ENCODE data around the gene SYNDIG1.

Gene SYNDIG1

GRCh38 chr20:24691901-24692351, 222.5 kb downstream of the SYNDIG1 start:
- H3K36me3 ChIP-seq (ENCODE audit: insufficient read depth, low read length), result no peaks in the 10 kb centered on the region
- no peaks in the 10 kb centered on the region for H3K9me3 ChIP-seq (ENCODE audit: low read depth, low read length)
- no peak overlapping the region for H3K27ac ChIP-seq
- no peak overlapping the region for H3K9ac ChIP-seq (ENCODE audit: insufficient read length)
- H3K4me3 ChIP-seq, result no peak overlapping the region
- TF ChIP-seq FOXP2 (optimal IDR thresholded peaks at IDR 0.05; ENCODE audit: control extremely low read depth, extremely low read length, insufficient read depth), result no peak
- no peak for TF ChIP-seq POLR2AphosphoS5 (IDR thresholded peaks at IDR 0.05; ENCODE audit: borderline replicate concordance, low read depth, low read length)
- TF ChIP-seq EZH2 (IDR thresholded peaks at IDR 0.05), result no peak
- DNase-seq (ENCODE audit: low read depth, low spot score), result no peak

- no peak overlapping the region for H3K4me3 ChIP-seq
- no peak for TF ChIP-seq FOXP2 (optimal IDR thresholded peaks at IDR 0.05; ENCODE audit: control extremely low read depth, extremely low read length, insufficient read depth)
- no peak for TF ChIP-seq POLR2AphosphoS5 (IDR thresholded peaks at IDR 0.05; ENCODE audit: borderline replicate concordance, low read depth, low read length)
- TF ChIP-seq EZH2 (IDR thresholded peaks at IDR 0.05), result no peak
- no peak overlapping the region for H3K9ac ChIP-seq (ENCODE audit: insufficient read length)
- no peak for DNase-seq (ENCODE audit: low read depth, low spot score)
- H3K36me3 ChIP-seq (ENCODE audit: insufficient read depth, low read length), result no peaks in the 10 kb centered on the region
- no peaks in the 10 kb centered on the region for H3K9me3 ChIP-seq (ENCODE audit: low read depth, low read length)
- no peak overlapping the region for H3K27ac ChIP-seq
These were observed 223.2 kb downstream of the SYNDIG1 start for GRCh38 chr20:24692446-24693200.

GRCh38 chr20:24693466-24694156, 224.2 kb downstream of the SYNDIG1 start:
- no peaks in the 10 kb centered on the region for H3K9me3 ChIP-seq (ENCODE audit: low read depth, low read length)
- H3K4me3 ChIP-seq, result no peak overlapping the region
- H3K27ac ChIP-seq, result no peak overlapping the region
- DNase-seq (ENCODE audit: low read depth, low spot score), result no peak
- H3K36me3 ChIP-seq (ENCODE audit: insufficient read depth, low read length), result no peaks in the 10 kb centered on the region
- no peak for TF ChIP-seq EZH2 (IDR thresholded peaks at IDR 0.05)
- no peak for TF ChIP-seq POLR2AphosphoS5 (IDR thresholded peaks at IDR 0.05; ENCODE audit: borderline replicate concordance, low read depth, low read length)
- TF ChIP-seq FOXP2 (optimal IDR thresholded peaks at IDR 0.05; ENCODE audit: control extremely low read depth, extremely low read length, insufficient read depth), result no peak
- no peak overlapping the region for H3K9ac ChIP-seq (ENCODE audit: insufficient read length)

GRCh38 chr20:24694157-24694726, 224.8 kb downstream of the SYNDIG1 start:
- Histone ChIP-seq H3K9ac (ENCODE audit: insufficient read length) (no peak overlapping the region), H3K4me3 (no peak overlapping the region), H3K27ac (no peak overlapping the region), H3K9me3 (ENCODE audit: low read depth, low read length) (no peaks in the 10 kb centered on the region), H3K36me3 (ENCODE audit: insufficient read depth, low read length) (no peaks in the 10 kb centered on the region)
- no peak for DNase-seq (ENCODE audit: low read depth, low spot score)
- no peak for TF ChIP-seq FOXP2 (optimal IDR thresholded peaks at IDR 0.05; ENCODE audit: control extremely low read depth, extremely low read length, insufficient read depth)
- no peak for TF ChIP-seq POLR2AphosphoS5 (IDR thresholded peaks at IDR 0.05; ENCODE audit: borderline replicate concordance, low read depth, low read length)

GRCh38 chr20:24694727-24695528, 225.5 kb downstream of the SYNDIG1 start:
- Histone ChIP-seq H3K9ac (ENCODE audit: insufficient read length) (no peak overlapping the region), H3K4me3 (no peak overlapping the region), H3K27ac (no peak overlapping the region), H3K9me3 (ENCODE audit: low read depth, low read length) (no peaks in the 10 kb centered on the region), H3K36me3 (ENCODE audit: insufficient read depth, low read length) (no peaks in the 10 kb centered on the region)
- no peak for DNase-seq (ENCODE audit: low read depth, low spot score)
- TF ChIP-seq EZH2 (IDR thresholded peaks at IDR 0.05), result no peak
- TF ChIP-seq POLR2AphosphoS5 (IDR thresholded peaks at IDR 0.05; ENCODE audit: borderline replicate concordance, low read depth, low read length), result no peak
- no peak for TF ChIP-seq FOXP2 (optimal IDR thresholded peaks at IDR 0.05; ENCODE audit: control extremely low read depth, extremely low read length, insufficient read depth)

- Histone ChIP-seq H3K4me3 (no peak overlapping the region), H3K9me3 (ENCODE audit: low read depth, low read length) (no peaks in the 10 kb centered on the region), H3K36me3 (ENCODE audit: insufficient read depth, low read length) (no peaks in the 10 kb centered on the region), H3K27ac (no peak overlapping the region), H3K9ac (ENCODE audit: insufficient read length) (no peak overlapping the region)
- no peak for DNase-seq (ENCODE audit: low read depth, low spot score)
- TF ChIP-seq EZH2 (IDR thresholded peaks at IDR 0.05) (no peak), FOXP2 (optimal IDR thresholded peaks at IDR 0.05; ENCODE audit: control extremely low read depth, extremely low read length, insufficient read depth) (no peak), POLR2AphosphoS5 (IDR thresholded peaks at IDR 0.05; ENCODE audit: borderline replicate concordance, low read depth, low read length) (no peak)
These were observed 226.2 kb downstream of the SYNDIG1 start for GRCh38 chr20:24695529-24696225.

GRCh38 chr20:24696396-24696795, 227.0 kb downstream of the SYNDIG1 start:
- H3K4me3 ChIP-seq, result no peak overlapping the region
- no peak overlapping the region for H3K9ac ChIP-seq (ENCODE audit: insufficient read length)
- DNase-seq (ENCODE audit: low read depth, low spot score), result no peak
- no peaks in the 10 kb centered on the region for H3K9me3 ChIP-seq (ENCODE audit: low read depth, low read length)
- H3K36me3 ChIP-seq (ENCODE audit: insufficient read depth, low read length), result no peaks in the 10 kb centered on the region
- no peak overlapping the region for H3K27ac ChIP-seq
- no peak for TF ChIP-seq POLR2AphosphoS5 (IDR thresholded peaks at IDR 0.05; ENCODE audit: borderline replicate concordance, low read depth, low read length)
- TF ChIP-seq FOXP2 (optimal IDR thresholded peaks at IDR 0.05; ENCODE audit: control extremely low read depth, extremely low read length, insufficient read depth), result no peak
- TF ChIP-seq EZH2 (IDR thresholded peaks at IDR 0.05), result no peak
